GM06990 (cell line): ENCODE measurements around the gene SYT2.

Source experiments
- DNase-seq: peaks from one replicate; pipeline ENCODE4 v3.0.0-alpha.2; 2011; ENCODE audit not compliant: insufficient read length; ENCODE audit errors: extremely low read depth
- H3K27me3 ChIP-seq: replicated peaks from 2 replicates; pipeline ENCODE4 v1.6.0; 2011; ENCODE audit warnings: low read length; ENCODE audit not compliant: control insufficient read depth, insufficient read depth
- H3K36me3 ChIP-seq: 2 replicates; pipeline ENCODE4 v1.5.1; 2011; ENCODE audit warnings: low read length; ENCODE audit not compliant: control insufficient read depth, insufficient read depth
- H3K4me3 ChIP-seq: replicated peaks from 2 replicates; pipeline ENCODE4 v1.5.1; 2011; ENCODE audit warnings: low read depth, mild to moderate bottlenecking, control low read depth, low read length
- TF ChIP-seq, protein P1 (sequence below): IDR thresholded peaks from 2 replicates; pipeline ENCODE4 v1.5.1; 2011; ENCODE audit warnings: low read length, control low read depth, mild to moderate bottlenecking, inconsistent platforms; ENCODE audit not compliant: insufficient read depth, poor library complexity, severe bottlenecking

Gene SYT2

DNA sequence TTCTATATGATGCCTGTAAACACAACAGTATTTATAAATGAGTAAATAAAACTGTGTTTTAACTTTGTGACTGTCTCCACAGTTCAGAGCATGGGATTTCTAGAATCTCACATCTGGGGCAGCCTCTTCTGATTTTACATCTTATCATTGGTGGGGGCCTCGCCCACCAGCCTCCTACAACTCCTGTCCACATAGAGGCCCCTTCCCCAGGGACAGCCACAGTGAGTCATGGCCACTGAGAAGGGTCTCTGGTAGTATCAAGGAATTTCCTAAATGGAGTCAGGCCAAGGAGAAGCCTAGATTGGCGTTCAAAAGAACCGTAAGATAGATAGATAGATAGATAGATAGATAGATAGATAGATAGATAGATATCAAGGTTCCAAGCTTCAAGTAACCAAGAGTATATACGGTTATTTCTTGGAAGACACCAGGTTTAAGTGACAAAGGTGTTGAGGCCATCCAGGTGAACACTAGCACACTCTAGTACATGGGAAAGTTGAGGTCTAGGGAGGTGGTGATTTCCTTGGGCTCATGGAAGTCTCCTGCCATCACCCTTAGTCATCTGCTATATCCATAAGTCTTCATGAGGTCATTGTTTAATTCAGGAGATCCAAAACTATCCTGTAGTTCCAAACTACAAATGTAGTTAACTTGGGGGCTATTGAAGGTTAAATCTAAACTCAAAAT lies 121.6 kb downstream of the SYT2 start:
- no peaks in the 10 kb centered on the region for H3K36me3 ChIP-seq
- DNase-seq = no peak

DNA sequence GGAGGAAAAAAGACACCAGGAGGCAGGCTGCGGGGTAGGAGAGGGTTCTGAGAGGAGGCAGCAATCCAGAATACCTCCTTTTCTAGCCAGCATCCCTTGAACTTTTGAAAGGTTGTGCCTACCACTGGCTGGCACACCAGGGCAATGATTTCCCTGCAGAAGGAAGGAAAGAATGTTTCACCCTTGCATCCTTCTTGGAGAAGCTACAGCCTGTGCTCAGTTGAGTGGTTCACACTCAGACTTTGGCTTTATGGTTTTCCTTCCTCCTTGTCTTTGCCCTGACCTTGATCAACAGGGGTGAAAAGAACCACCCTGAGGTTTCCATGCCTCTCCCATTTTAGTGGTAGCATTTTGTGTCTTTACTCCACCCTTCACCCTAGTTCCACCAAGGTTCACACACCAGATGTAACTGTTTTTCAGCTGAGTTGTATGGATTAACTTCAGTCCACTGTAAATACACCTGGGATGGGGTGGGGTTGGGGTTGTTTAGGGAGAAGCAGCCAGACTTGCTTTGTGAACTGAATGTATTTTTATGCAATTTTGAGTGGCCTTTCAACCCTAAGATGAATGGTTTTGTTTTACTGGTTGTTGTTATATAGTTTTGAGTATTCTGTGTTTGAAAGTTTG lies 122.3 kb downstream of the SYT2 start:
- Histone ChIP-seq H3K4me3 (no peak overlapping the region), H3K36me3 (no peaks in the 10 kb centered on the region), H3K27me3 (no peaks in the 10 kb centered on the region)
- DNase-seq = no peak
- TF ChIP-seq, protein P1, sequence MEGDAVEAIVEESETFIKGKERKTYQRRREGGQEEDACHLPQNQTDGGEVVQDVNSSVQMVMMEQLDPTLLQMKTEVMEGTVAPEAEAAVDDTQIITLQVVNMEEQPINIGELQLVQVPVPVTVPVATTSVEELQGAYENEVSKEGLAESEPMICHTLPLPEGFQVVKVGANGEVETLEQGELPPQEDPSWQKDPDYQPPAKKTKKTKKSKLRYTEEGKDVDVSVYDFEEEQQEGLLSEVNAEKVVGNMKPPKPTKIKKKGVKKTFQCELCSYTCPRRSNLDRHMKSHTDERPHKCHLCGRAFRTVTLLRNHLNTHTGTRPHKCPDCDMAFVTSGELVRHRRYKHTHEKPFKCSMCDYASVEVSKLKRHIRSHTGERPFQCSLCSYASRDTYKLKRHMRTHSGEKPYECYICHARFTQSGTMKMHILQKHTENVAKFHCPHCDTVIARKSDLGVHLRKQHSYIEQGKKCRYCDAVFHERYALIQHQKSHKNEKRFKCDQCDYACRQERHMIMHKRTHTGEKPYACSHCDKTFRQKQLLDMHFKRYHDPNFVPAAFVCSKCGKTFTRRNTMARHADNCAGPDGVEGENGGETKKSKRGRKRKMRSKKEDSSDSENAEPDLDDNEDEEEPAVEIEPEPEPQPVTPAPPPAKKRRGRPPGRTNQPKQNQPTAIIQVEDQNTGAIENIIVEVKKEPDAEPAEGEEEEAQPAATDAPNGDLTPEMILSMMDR = no peak

More for the DNA sequence above, 121.6 kb downstream of the SYT2 start:
- TF ChIP-seq, protein P1 = no peak
- no peaks in the 10 kb centered on the region for H3K27me3 ChIP-seq
- no peak overlapping the region for H3K4me3 ChIP-seq

DNA sequence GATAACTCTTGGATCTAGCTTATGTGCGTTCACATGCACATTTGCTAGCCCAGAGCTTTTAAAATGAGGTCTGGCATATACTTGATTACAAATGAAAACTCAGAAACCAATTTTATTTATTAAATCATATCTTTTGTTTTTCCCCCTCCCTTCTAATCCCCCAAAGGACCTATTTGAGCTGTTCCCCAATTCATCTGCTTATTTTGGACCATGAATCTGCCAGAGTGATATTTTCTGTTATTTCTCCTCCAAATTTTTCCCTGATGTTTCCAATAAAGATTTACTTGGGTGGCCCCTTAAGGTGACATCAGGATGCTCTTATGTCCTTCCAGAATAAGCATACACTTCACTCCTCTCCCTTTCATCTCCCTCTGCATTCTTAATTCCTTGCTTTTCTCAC lies 123.4 kb downstream of the SYT2 start:
- no peak for DNase-seq
- no peaks in the 10 kb centered on the region for H3K27me3 ChIP-seq
- H3K4me3 ChIP-seq = no peak overlapping the region
- TF ChIP-seq, protein P1 = no peak
- no peaks in the 10 kb centered on the region for H3K36me3 ChIP-seq

DNA sequence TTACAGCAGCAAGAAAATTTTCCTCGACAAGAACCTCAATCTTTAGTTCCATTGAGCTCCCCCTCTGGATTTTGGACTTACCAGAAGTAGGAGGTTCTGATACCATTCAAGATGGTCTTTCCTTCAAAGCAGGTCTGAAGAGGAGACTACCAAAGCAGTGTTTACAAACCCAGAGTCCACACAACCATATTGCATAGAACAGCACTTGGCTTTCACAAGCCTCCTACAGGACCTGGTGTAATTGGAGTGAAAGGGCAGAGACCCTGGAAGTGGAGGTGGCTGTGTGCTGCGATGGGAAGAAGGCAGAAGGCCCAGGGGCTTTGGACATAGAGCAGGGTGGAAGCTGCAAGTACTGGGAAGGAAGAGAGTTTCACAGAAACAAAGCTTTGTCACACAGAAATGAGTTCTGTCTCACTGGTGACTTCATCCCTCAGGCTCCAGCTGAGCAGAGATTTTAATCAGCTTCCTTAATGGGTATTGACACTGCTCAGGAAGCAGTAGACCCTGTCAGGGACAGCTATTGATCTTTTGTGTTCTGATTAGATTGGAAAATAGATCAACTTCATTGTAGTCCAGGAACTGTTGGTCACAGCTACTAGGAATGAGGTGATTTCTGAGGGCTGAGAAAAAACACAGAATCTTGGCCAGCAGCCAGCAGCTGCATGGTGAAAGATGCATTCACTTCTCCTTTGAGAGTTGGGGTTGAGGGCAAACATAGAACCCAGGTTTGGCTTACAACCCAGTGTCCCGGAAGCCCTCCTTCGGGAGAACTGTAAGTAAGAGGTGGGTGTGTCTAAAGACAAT lies 124.0 kb downstream of the SYT2 start:
- Histone ChIP-seq H3K27me3 (no peaks in the 10 kb centered on the region), H3K4me3 (no peak overlapping the region), H3K36me3 (no peaks in the 10 kb centered on the region)
- TF ChIP-seq, protein P1 = no peak
- DNase-seq = no peak

DNA sequence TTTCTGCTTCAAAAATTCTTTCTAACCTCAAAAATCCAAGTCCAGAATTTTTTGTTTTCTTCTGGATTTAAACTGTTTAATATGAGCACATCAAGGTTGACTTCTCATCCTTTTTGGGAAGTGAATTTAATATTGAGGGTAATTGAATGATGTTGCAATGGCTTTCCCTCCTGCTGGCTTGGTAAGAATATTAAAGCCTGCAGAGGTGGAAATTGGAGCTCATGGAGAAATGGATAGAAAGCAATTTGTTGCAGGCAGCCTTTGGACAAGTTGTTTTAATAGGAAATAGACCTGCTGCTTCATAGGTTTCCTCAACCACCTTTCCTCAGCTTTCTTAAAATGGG lies 124.7 kb downstream of the SYT2 start:
- TF ChIP-seq, protein P1 = no peak
- Histone ChIP-seq H3K36me3 (no peaks in the 10 kb centered on the region), H3K4me3 (no peak overlapping the region), H3K27me3 (no peaks in the 10 kb centered on the region)
- no peak for DNase-seq
